Subcutaneous adipose tissue (tissue), 4 donors: ENCODE results near the gene JAKMIP2. TPM values are rescaled to one million over a fixed set of nuclear protein-coding genes. Genes with fewer than 3 reads are reported as not detected.

ENCODE experiments used
- total RNA-seq, 4 donors: library from RNA; depleted of rRNA; stranded (reverse); fragments of >200 nt; gene quantifications; one replicate each; pipeline ENCODE4 v1.1.0, GENCODE V29; 2016
- TF ChIP-seq, protein P1 (sequence below): fragments of 450-650 bp; IDR thresholded peaks from one replicate; pipeline ENCODE4 v1.5.1; 2016; ENCODE audit warnings: low read depth, mild to moderate bottlenecking, control low read depth, antibody characterized with exemption, moderate library complexity

JAKMIP2 gene
- total RNA-seq, 4 donors from 2014 or later: 0.19 to 13.4 (median 2.0) TPM; not detected in 1

DNA sequence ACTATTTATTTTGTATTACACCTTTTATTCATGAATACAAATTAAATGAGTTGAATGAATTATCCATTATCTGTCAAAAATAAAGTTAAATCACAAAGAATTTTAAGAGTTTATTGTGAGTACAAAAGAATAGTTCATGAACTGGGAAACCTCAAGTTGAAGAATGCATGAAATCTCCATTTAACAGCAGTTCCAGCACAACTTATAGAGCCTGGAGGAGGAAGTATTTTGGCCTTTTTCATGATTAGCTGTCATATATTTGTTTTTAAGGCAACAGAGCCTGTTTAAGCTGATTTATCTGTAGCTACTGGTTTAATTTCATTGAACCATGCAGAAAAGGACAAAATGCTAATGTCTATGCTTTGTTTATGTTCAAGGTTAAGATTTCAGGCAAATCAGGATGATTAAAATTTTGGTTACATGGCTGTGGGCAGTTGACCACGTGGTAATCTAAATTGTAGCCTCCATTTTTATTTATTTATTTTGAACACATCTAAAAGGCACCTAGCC lies 36.8 kb upstream of the JAKMIP2 start:
- TF ChIP-seq, protein P1, sequence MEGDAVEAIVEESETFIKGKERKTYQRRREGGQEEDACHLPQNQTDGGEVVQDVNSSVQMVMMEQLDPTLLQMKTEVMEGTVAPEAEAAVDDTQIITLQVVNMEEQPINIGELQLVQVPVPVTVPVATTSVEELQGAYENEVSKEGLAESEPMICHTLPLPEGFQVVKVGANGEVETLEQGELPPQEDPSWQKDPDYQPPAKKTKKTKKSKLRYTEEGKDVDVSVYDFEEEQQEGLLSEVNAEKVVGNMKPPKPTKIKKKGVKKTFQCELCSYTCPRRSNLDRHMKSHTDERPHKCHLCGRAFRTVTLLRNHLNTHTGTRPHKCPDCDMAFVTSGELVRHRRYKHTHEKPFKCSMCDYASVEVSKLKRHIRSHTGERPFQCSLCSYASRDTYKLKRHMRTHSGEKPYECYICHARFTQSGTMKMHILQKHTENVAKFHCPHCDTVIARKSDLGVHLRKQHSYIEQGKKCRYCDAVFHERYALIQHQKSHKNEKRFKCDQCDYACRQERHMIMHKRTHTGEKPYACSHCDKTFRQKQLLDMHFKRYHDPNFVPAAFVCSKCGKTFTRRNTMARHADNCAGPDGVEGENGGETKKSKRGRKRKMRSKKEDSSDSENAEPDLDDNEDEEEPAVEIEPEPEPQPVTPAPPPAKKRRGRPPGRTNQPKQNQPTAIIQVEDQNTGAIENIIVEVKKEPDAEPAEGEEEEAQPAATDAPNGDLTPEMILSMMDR: no peak

GRCh38 chr5:147818290-147818689 lies 35.8 kb upstream of the JAKMIP2 start:
- TF ChIP-seq, protein P1: no peak

- TF ChIP-seq, protein P1: no peak
These were observed 31.2 kb upstream of the JAKMIP2 start for GRCh38 chr5:147813696-147814095.

DNA sequence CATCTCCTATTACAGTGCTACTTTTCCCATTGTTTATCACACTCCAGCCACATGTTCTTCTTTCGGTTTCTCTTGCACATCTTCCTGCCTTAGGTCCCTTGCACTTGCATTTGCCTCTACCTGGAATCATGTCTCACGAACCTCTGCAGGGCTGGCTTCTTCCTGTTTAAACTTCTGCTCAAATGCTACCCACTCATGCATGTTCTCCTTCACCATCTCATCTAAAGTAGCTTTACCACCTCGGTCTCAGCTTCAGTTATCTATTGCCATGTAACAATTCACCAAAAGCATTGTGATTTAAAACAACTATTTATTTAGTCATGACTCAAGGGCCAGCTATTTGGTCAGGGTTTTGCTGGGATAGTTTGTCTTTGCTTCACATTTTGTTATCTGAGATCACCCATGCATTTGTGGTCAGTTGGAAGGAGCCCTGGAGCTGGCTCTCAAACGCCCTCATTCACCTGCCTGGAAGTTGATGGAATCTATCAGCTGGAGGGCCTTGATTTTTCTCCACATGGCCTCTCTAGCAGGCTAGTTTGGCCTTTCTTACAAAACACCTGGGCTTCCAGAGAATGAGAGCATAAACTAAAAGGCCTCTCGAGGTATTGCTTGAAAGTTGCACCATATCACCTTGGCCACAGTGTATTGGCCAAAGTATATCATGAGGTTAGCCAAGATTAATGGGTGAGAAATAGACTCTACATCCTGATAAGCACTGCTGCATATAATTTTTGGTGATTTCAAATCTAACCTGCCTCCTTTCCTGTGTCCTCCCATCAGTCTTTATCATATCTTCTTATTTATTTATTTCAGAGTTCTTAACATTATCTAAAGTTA lies 27.5 kb upstream of the JAKMIP2 start:
- TF ChIP-seq, protein P1: no peak

GRCh38 chr5:147805030-147805454 lies 22.5 kb upstream of the JAKMIP2 start:
- TF ChIP-seq, protein P1: no peak

- TF ChIP-seq, protein P1: no peak
These were observed 21.8 kb upstream of the JAKMIP2 start for GRCh38 chr5:147804334-147804733.

DNA sequence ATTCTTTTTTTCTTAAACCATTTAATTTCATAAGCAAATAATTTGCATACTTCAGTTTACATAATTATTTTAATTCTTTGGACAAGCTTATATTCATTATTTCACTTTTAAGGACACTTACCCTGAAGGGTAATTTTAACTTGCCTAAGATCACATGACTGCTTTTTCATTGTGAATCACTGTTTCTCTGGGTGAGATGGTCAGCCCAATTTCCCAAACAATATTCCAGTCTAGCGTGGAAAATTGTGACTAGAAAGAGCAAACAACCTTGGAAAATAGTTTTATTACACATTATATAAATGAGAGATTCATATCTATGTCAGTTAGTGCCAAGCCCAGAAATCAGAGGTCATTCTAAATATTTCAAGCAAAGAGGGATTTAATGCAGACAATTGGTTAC lies 21.4 kb upstream of the JAKMIP2 start:
- TF ChIP-seq, protein P1: no peak
